Right forelimb (tissue), 1 donor: ENCODE data around the gene UBTD1.

Experiments
- DNase-seq: peaks from one replicate; pipeline ENCODE4 v3.0.0-alpha.2; 2018

UBTD1 gene

DNA sequence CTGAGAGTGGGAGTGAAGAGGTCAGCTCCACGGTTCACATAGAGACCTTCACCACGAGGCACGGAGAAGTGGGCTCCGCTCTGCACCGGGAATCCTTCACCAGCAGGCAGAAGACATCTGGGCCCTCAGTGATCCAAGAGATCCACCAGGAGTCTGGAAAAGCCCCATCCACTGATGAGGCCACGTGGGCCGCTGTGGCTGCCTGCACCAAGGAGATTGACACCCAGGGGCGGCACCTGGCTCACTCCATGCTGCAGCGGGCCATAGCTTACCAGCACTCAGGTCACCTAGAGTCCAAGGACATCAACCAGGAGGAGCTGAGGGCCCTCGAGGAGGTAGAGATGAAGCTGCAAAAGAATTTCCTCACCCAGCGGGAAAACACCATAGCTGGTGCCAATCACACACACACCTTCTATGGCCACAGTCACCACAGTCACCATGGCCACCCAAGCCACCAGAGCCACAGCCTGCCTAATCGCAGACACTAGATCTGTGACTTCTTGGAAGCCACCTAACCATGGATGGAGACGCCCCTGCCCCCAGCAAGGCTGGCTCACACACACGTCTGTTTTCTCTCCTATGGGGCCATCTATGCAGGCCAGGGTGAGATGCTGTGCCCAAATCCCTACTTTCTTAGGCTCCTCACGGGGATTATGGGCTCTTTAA is 91.5 kb downstream of the UBTD1 start:
- DNase-seq = no peak

DNA sequence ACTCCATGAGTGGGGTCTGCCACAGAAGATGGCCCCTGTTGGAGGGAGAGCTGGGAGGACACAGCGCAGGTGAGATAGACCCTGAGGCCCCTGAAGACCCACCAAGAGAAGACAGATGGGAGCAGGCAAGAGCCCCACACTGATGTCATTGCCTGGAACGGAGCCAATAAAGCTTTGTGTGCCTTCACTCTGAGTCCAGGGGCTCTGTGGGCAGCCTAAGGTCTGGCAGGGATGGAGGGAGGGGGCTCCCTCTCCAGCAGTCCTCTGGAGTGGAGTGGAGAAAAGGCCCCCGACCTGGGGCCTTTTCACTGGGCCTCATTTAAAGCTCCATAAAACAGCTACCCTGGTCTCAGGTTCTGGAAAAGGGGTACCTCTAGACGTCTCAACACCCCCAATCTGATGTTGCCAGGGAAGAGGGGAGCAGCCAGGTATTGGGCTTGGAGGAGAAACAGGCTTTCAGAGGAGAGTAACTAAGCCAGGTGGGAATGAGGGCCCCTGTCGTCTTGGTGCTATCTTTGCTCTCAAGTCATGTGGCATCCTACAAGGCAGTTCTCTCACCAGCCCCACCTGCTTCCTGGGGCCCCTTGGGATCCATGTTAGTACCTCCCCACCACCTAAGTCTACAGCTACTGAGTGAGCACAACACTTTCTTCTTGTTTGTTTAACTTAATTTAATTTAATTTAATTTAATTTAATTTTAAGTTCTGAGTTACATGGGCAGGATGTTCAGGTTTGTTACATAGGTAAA is 92.2 kb downstream of the UBTD1 start:
- no peak for DNase-seq

DNA sequence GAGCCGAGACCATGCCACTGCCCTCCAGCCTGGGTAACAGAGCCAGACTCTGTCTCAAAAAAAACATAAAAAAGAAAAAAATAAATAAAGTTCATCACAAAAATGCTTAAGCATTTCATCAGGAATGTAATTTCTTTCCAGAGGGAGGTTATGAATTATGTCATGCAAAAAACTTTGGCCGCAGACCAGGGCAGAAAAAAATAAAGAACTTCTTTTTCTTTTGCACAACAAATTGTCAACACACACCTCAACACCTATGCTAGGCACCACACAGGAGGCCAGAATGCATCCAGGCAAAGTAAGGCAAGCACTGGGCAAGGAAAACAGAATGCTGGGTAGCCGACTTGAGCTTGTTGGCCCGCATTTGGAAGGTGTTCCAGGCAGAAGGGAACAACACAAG is 94.7 kb downstream of the UBTD1 start:
- DNase-seq = no peak

DNA sequence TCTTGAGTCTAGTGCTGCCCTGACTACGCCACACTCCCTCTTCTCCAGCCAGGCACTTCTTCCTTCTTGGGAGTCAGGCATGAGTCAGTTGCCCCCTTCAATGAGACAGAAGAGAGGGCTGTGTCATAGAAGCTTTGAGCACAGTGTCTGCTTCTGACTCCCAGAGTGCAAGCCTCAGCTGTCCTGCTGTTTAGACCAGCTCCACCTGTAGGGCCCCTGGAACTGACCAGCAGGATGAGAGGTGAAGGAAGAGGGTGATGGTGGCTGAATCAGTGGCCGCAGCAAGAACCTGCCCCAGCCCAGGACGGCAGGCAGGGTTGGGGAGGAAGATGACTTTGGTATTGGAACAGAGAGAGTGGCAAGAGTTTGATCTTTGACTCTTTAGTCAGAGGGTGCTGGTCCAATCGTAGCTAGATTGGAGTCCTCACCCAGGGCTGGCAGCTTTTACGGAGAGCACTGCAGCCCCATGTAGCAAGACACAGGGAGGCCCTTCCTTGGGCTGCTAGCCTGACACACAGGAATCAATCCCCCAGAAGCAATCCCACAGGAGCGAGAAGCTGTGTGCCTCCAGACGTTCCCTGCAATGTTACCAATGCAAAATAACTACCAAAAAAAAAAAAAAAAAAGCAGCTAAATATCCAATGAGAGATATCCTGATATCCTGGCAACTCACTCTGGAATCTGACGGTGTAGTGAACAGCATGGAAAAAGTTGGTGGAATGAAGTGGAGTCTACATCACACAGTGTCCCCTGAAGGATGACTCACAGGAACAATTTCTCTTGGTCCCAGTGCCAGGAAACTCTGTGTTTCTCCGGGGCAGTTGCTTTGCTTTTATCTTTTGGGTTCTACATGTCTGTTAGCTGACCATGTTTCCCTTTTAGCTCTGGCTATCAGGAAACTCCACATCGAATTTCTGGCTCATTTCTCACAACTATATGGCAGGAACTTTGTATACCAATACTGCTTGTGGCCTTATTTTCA is 97.7 kb downstream of the UBTD1 start:
- no peak for DNase-seq

DNA sequence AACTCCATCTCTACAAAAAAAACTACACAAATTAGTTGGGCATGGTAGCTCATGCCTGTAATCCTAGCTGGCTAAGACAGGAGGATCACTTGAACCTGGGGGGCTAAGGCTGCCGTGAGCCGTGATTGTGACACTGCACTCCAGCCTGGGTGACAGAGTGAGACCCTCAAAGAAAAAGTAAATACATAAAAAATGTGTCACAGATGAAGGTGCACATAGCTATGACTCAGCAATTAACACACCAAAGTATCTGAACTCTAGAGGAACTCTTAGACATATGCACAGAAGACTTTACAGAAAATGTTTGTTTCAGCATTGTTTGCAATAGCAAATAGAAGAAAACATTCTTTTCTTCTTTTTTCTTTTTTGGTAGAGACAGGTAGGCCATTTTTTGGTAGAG is 99.1 kb downstream of the UBTD1 start:
- no peak for DNase-seq

DNA sequence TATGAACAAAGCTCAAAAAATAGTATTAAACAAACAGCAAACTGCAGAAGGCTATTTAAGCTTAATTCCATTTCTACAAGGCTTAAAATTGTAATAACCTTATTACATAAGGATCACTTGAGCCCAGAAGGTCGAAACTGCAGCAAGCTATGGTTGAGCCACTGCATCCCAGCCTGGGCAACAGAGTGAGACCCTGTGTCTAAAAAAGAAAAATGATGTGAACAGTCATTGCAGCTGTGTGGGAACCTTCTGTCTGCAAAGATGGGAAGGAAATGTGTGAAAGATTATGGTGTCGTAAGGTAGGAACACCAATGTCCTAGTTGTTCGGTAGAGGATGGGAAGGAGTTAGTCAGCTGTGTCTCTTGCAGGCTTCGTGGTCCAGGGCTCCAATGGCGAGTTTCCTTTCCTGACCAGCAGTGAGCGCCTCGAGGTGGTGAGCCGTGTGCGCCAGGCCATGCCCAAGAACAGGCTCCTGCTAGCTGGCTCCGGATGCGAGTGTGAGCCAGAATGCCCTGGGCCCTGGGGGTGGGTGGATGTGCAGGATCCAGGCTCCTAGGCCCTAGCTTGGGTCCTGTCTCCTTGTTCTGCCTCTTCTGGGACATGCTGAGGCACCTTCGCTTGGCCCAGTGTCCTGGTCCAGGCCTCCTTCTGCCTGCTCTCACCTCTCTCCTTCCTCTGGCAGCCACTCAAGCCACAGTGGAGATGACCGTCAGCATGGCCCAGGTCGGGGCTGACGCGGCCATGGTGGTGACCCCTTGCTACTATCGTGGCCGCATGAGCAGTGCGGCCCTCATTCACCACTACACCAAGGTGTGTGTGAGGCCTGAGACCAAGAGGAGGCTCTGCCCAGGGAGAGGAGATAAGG is 99.9 kb downstream of the UBTD1 start:
- no peak for DNase-seq

DNA sequence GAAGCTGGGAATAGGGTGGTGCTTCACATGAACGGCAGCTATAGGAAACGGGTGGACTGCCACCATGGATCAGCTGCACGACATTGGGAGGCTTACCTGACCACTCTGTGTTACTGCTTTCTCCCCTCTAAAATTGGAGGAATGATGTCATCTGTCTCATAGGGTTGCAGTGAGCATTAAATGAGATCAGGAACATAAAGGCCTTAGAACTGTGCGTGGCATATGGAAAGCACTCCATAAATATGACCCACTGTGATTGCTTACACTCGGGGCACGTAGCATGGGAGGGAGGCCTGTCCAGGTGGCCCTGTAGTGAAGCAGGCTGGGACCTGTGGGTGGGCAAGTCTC is 100.5 kb downstream of the UBTD1 start:
- DNase-seq = no peak

DNA sequence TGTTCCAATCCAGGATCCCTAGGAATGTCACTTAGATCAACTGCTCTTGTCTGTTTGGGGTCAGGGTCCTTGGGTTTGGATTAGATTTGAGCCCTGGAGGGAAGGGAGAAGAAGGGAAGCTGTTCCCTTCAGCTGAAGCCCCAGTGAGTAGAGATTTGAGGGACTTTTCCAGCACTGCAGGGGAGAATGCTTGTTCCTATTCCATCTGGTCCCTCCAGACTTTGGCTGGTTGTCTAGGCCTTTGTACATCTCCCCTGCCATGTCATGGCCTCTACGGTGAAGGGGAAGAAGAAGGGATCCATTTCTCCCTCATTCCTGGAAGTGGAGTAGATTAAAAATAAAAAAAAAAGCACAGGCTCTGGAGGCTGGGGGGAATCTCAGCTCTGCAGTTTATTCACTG is 101.9 kb downstream of the UBTD1 start:
- no peak for DNase-seq

DNA sequence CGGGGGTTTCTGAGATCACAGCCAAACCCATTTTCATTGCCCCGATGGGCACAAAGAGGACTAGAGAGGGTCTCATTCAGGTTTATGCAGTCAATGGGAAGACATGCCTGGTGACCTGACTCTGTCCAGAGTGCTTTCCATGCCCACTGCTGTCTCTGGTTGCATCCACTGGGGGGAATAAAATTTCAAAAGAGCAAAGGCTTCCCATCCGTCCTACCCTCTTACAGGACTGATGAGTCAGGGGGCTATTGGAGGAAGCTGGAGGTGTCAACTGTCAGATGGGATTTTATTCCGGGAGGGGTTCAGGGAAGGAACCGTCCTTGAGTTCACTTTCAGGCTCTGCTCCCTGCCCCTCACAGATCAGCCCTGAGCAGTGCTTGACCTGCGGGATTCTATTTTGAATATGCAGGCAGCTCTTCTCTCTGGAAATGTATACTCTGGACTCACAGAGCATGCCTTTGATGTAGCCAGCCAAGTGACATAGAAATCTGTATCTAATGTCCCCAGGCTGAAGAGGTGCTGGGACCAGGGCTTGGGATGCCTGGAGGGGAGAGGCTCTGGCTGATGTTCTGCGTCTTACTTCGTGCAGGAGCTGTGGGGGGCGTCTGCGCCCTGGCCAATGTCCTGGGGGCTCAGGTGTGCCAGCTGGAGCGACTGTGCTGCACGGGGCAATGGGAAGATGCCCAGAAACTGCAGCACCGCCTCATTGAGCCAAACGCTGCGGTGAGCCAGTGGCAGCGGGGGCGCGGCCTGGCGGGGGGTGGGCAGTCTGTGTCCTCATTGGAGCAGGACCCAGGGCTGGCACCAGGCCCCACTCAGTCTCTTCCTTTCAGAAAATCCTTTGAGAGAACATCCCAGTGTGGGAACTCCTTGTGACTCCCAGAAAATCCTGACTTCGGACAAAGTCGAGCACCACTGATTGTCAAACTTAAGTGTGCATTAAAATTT is 102.8 kb downstream of the UBTD1 start:
- DNase-seq = no peak

DNA sequence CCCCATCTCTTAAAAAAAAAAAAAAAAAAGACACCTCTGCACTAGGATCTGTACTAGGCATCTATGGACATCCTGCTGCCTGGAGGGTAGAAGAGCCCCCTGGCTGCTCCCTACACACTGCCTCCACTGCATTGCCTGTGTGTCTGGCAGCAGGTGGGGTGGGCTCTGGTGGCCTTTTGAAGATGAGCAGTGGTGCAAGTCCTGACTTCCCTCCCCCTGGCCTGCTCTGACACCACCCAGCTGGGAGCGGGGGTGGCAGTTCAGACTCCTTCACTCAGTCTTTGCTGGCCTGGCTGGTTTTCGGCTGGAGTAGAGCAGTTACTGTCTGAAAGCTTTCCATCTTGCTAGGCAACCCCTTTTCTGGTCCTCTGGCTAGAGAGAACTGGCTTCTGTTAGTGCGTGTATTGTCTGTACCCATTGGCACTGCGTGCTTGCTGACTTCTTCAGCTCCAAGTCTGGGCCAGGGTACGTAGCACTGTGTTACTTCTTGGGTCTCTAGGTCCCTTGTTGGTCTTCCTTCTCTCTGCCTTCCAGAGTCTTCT is 108.4 kb downstream of the UBTD1 start:
- DNase-seq = no peak

DNA sequence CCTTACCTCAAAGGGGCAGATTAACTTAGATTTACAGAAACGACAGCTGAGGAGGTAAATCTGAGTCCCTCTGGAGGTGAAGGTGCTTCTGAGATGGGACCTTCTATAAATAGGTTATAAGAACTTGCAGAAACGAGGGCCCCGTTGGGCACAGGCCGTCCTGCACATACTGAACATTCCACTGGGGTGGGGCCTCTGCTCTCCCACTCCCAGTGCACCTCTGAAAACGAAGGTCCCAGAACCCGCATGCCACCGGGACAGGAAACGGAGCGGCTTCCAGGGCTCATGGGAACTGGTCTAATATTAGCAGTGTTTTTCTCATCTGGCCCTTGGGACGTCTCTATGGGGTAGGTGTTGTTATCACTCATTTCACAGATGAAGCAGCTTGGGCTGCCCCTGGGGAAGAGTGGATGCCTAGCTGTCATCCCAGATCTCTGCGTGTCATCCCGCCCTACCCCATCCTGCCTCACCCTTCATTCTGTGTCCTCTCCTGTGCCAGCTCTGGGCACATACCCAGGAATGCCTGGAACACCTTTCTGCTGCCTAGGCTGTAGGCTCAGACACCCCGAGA is 110.4 kb downstream of the UBTD1 start:
- DNase-seq = no peak

DNA sequence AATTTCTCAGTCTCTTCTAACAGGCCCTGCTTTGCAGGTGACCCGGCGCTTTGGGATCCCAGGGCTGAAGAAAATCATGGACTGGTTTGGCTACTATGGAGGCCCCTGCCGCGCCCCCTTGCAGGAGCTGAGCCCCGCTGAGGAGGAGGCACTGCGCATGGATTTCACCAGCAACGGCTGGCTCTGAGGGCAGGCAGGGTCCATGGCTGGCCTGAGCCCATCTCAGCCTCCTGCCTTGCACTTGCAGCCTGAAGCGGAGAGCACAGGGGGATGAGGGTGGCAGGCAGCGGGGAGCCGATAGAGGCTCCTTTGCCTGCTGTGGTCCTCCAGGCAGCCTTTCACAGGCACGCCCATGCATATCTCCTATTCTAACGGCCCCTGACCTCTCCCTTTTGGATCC is 112.7 kb downstream of the UBTD1 start:
- DNase-seq = no peak

DNA sequence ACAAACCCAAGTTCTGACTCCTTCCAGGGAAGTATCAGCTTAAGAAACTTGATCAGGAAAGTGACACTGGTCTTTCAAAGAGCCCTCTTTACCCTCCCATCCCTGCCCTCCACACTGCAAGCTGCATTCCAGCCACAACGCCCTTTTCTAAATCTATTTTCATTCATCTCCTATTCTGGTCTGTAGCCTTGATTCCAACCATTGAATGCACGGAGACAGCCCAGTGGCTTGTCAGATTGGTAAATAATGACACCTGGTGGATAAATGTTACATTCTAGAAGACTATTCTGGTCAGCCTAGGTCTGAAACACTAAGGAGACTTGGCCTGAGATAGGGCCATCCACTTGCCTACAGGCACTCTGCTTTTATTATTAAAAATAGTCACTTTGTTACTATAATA is 113.7 kb downstream of the UBTD1 start:
- peak; percentile 52 for DNase-seq

DNA sequence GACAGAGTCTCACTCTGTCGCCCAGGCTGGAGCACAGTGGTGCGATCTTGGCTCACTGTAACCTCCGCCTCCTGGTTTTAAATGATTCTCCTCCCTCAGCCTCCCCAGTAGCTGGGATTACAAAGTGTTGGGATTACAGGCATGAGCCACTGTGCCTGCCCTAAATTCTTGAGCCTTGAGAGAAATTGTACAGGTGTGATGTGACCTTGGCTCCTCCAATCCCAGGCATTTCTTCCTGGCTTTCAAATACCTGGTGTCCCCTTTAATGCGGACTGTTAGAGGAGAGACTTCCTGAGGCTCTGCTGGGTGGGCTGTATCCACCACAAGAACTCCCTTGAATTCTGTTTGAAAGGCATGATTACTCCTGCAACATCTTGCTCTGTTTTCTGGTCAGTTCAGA is 119.6 kb downstream of the UBTD1 start:
- no peak for DNase-seq

DNA sequence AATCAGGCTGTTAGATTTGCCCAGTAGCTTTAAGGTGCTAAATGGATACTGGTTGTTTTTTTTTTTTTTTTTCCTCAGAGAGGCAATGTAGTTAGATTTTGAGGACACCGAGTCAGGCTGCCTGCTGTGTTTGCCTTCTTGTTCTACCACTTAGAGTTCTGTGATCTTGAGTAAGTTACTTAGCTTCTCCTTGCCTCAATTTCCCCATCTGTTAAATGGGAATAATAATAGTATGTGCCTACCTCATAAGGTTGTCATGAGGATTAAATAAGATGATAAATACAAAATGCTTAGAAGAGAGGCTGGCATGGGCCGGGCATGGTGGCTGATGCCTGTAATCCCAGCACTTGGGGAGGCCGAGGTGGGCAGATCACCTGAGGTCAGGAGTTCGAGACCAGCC is 120.0 kb downstream of the UBTD1 start:
- DNase-seq = no peak
